Spleen (tissue), 7 donors: ENCODE measurements around the gene HOMER1.

Experiments used
- CTCF ChIP-seq, 11 experiments: fragments of 200-600 bp in 7 of 11; fragments of 450-650 bp in 4 of 11; sonication (generic) in 4 of 11; IDR thresholded peaks in 8 of 11; conservative IDR thresholded peaks in 3 of 11; 1 replicate in 7 of 11; 2 replicates in 4 of 11; pipeline versions ENCODE4 v1.4.0 to v1.8.0; 2016 to 2021; ENCODE audit warnings: antibody characterized with exemption in 11 of 11, inconsistent platforms in 4 of 11, mild to moderate bottlenecking in 1 of 11
- POLR2AphosphoS5 ChIP-seq, 3 donors: sonication (generic); formaldehyde crosslinking; IDR thresholded peaks; one replicate each; pipeline ENCODE4 v1.5.1; 2017; ENCODE audit warnings: antibody characterized with exemption in 3 of 3
- donor health status: DM: no; HTN: no; CAD: no; lungs with moderate emphysema.
- donor health status: DM: no; HTN: no; CAD: no.
- donor health status: DM: no; HTN: no; CAD: no.

GRCh38 chr5:79416499-79416898 is 97.4 kb downstream of the HOMER1 start:
- no peak for TF ChIP-seq POLR2AphosphoS5 (IDR thresholded peaks at IDR 0.05)
- no peak for TF ChIP-seq CTCF (IDR thresholded peaks at IDR 0.05 in 8 of 11, conservative IDR thresholded peaks at IDR 0.05 in 3 of 11)
